Panc1 (cell line): ENCODE results near the gene CDHR5. TPM values are rescaled to one million over a fixed set of nuclear protein-coding genes. Genes with fewer than 3 reads are reported as not detected.

Source experiments
- ATAC-seq: fragments of 200-7000 bp; cut with Tn5 transposase; 2 replicates; pipeline ENCODE4 v1.9.1; 2020; ENCODE audit warnings: mild to moderate bottlenecking, moderate library complexity
- BruUV-seq: library from RNA; stranded (reverse); fragments of 400-500 nt; replicated peaks from 2 replicates; lab custom pipeline; 2021; lab: Mats Ljungman, UMichigan
- CTCF ChIA-PET: fragments of 300-600 bp; sonication (Branson Sonifier 250); formaldehyde crosslinking; loops from one replicate; lab custom pipeline; 2022; ENCODE audit warnings: antibody characterized with exemption; lab: Charles Lee
- POLR2A ChIA-PET: fragments of 300-600 bp; sonication (Branson Sonifier 250); formaldehyde crosslinking; loops from one replicate; lab custom pipeline; 2022; ENCODE audit warnings: antibody characterized with exemption; lab: Charles Lee
- DNase-seq: peaks from one replicate; pipeline ENCODE4 v3.0.0-alpha.2; 2010; ENCODE audit warnings: low read depth, low spot score
- H3K27ac ChIP-seq: 2 replicates; pipeline ENCODE4 v1.5.1; 2011; ENCODE audit warnings: mild to moderate bottlenecking, low read length, inconsistent platforms
- H3K27me3 ChIP-seq: fragments of 200-500 bp; sonication (Bioruptor generic); 2 replicates; pipeline ENCODE4 v1.6.0; 2014; ENCODE audit warnings: low read length, inconsistent platforms; ENCODE audit not compliant: control insufficient read depth, insufficient read depth
- H3K36me3 ChIP-seq: fragments of 200-500 bp; sonication (Bioruptor generic); 2 replicates; pipeline ENCODE4 v1.5.1; 2014; ENCODE audit warnings: inconsistent platforms, mild to moderate bottlenecking, low read length, moderate library complexity; ENCODE audit not compliant: control insufficient read depth, insufficient read depth
- H3K4me1 ChIP-seq: 2 replicates; pipeline ENCODE4 v1.5.1; 2011; ENCODE audit warnings: inconsistent platforms, mild to moderate bottlenecking, low read length, moderate library complexity; ENCODE audit not compliant: control insufficient read depth, insufficient read depth
- H3K4me3 ChIP-seq, 2 experiments: 2 replicates each; pipeline ENCODE4 v1.5.1; 2011 to 2012; ENCODE audit warnings: low read depth in 2 of 2, low read length in 2 of 2, mild to moderate bottlenecking in 2 of 2, inconsistent platforms in 1 of 2, moderate library complexity in 1 of 2
- H3K9me3 ChIP-seq: fragments of 200-500 bp; sonication (Bioruptor generic); 2 replicates; pipeline ENCODE4 v1.5.1; 2014; ENCODE audit warnings: low read depth, mild to moderate bottlenecking, inconsistent platforms, low read length, moderate library complexity; ENCODE audit not compliant: control insufficient read depth, insufficient read depth
- POLR2AphosphoS5 ChIP-seq: IDR thresholded peaks from 2 replicates; pipeline ENCODE4 v1.6.1; 2012; ENCODE audit warnings: mild to moderate bottlenecking, low read depth, low read length, moderate library complexity
- SIN3A ChIP-seq: IDR thresholded peaks from 2 replicates; pipeline ENCODE4 v1.6.1; 2012; ENCODE audit warnings: low read depth, mild to moderate bottlenecking, low read length, moderate library complexity, borderline replicate concordance; ENCODE audit not compliant: insufficient read depth
- TCF7L2 ChIP-seq: IDR thresholded peaks from 2 replicates; pipeline ENCODE4 v1.6.1; 2011; ENCODE audit warnings: mild to moderate bottlenecking, low read depth, low read length, inconsistent platforms
- in situ Hi-C: cut with HindIII; loops from 2 replicates; pipeline ENCODE4 v1.10.0; 2016; ENCODE audit warnings: low sequenced_read_pairs, low pct_unique_long_range_greater_than_20kb
- intact Hi-C: fragments of 100-400 bp; cut with micrococcal nuclease; formaldehyde crosslinking; loops from one replicate; pipeline ENCODE4 v1.10.0; 2022; ENCODE audit not compliant: unreplicated experiment
- total RNA-seq: library from RNA; stranded (reverse); gene quantifications from one replicate; pipeline ENCODE4 v1.2.1, GENCODE V29; 2021; ENCODE audit not compliant: unreplicated experiment
- TF ChIP-seq, protein P1 (sequence below), 2 experiments: IDR thresholded peaks; 2 replicates each; pipeline ENCODE4 v1.6.1; 2011 to 2012; ENCODE audit warnings: low read depth in 2 of 2, control low read depth in 1 of 2, low read length in 1 of 2, mild to moderate bottlenecking in 1 of 2, moderate library complexity in 1 of 2; ENCODE audit not compliant: insufficient read depth in 1 of 2
- TF ChIP-seq, protein P2 (sequence below): fragments of 450-650 bp; IDR thresholded peaks from 2 replicates; pipeline ENCODE4 v1.5.1; 2017; ENCODE audit warnings: mild to moderate bottlenecking

The CDHR5 gene
- total RNA-seq, 1 experiment from 2014 or later = not detected

DNA sequence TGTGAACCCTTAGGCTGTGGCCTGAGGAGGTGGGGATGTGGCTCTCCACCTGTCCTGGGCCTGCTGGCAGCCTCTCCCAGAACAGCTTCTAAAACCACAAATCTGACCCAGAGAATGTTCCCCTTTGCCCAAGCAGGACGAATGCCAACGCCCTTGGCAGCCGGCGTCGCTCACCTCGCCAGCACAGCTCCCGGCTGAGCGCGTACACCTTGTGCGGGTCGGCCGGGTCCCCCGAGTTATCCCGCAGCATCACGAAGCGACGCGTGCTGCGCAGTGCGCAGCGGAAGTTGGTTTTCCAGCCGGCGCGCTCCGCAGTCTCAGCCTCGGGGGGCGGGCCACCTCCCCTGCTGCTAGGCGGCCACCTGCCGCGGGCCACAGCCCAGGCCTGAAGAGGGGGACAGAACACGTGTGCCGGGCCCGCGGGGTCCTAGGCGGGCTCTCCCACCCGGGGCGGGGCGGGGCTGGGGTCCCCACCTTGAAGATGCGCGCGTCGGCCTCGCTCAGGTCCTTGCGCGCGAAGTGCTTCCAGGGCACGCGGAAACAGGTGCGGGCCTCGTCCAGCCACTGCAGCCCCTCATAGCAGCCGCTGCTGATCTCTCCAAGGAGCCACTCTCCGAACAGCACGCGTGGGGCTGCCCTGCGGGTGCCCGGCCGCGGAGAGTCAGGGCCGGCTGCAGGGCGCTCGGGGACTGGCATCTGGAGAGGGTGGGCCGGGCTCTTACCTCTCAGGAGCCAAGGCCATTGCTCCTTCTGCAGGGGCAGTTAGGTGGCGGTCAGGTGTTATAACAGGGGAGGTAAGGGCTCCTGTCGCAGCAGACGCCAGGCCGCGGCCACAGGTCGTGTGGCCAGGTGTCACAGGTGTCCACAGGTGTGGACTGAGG is 9.9 kb downstream of the CDHR5 start:
- DNase-seq = no peak
- BruUV-seq = no TSS peak
- Histone ChIP-seq H3K36me3 (peaks cover 17% of the 10 kb centered on the region), H3K27me3 (no peaks in the 10 kb centered on the region), H3K9me3 (no peaks in the 10 kb centered on the region), H3K4me1 (peaks cover 40% of the 10 kb centered on the region), H3K4me3 (peak overlapping the region; percentile 63 to 64), H3K27ac (peak overlapping the region; percentile 80)
- in situ Hi-C loops = no loop called here
- TF ChIP-seq, protein P1, sequence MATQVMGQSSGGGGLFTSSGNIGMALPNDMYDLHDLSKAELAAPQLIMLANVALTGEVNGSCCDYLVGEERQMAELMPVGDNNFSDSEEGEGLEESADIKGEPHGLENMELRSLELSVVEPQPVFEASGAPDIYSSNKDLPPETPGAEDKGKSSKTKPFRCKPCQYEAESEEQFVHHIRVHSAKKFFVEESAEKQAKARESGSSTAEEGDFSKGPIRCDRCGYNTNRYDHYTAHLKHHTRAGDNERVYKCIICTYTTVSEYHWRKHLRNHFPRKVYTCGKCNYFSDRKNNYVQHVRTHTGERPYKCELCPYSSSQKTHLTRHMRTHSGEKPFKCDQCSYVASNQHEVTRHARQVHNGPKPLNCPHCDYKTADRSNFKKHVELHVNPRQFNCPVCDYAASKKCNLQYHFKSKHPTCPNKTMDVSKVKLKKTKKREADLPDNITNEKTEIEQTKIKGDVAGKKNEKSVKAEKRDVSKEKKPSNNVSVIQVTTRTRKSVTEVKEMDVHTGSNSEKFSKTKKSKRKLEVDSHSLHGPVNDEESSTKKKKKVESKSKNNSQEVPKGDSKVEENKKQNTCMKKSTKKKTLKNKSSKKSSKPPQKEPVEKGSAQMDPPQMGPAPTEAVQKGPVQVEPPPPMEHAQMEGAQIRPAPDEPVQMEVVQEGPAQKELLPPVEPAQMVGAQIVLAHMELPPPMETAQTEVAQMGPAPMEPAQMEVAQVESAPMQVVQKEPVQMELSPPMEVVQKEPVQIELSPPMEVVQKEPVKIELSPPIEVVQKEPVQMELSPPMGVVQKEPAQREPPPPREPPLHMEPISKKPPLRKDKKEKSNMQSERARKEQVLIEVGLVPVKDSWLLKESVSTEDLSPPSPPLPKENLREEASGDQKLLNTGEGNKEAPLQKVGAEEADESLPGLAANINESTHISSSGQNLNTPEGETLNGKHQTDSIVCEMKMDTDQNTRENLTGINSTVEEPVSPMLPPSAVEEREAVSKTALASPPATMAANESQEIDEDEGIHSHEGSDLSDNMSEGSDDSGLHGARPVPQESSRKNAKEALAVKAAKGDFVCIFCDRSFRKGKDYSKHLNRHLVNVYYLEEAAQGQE (IDR thresholded peaks at IDR 0.05; ENCODE audit: insufficient read depth in 1 of 2, low read depth in 2 of 2, low read length in 1 of 2) = no peak
- TF ChIP-seq, protein P2, sequence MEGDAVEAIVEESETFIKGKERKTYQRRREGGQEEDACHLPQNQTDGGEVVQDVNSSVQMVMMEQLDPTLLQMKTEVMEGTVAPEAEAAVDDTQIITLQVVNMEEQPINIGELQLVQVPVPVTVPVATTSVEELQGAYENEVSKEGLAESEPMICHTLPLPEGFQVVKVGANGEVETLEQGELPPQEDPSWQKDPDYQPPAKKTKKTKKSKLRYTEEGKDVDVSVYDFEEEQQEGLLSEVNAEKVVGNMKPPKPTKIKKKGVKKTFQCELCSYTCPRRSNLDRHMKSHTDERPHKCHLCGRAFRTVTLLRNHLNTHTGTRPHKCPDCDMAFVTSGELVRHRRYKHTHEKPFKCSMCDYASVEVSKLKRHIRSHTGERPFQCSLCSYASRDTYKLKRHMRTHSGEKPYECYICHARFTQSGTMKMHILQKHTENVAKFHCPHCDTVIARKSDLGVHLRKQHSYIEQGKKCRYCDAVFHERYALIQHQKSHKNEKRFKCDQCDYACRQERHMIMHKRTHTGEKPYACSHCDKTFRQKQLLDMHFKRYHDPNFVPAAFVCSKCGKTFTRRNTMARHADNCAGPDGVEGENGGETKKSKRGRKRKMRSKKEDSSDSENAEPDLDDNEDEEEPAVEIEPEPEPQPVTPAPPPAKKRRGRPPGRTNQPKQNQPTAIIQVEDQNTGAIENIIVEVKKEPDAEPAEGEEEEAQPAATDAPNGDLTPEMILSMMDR = no peak
- no peak; the same call in 1 of the 2 replicates for TF ChIP-seq POLR2AphosphoS5
- no peak for TF ChIP-seq TCF7L2
- no peak for TF ChIP-seq SIN3A
- ChIA-PET CTCF (no interaction called here), POLR2A (interaction anchor here (1.1 kb wide), 1 partner anchor 81 kb away, joined by 4 read pairs; the partner anchor contains the start of gene TMEM80)
- intact Hi-C loops = no loop called here
- ATAC-seq = peak; percentile 6

DNA sequence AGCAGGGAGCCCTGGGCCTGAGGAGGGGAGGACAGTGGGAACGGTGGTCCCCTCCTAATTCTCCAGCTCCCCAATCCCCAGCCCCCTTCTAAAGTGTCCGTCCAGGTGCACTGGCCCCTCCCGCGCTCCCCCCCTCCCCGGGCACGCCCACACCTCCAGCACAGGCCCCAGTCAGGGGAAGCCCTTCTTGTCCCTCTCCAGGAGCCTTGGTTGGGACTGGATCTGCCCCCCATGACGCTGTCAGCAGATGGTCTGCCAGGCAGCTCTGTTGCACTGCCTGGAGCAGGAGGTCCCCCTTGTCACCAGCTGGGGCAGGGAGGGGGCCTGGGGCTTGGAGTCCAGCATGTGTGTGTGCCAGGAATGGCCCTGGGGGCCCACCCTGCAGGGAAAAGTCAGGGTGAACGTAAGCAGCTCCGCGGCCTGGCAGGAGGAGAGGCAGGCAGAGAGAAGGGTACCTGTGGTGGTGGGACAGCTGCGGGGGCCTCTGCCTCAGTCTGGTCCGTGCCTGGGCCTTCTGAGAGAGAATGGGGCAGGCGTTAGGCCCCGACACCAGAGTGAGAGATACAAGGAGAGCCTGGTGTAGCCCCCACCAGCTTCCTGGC is 10.6 kb downstream of the CDHR5 start:
- POLR2A ChIA-PET = interaction anchor here (0.6 kb wide), 1 partner anchor 18 kb away, joined by 8 read pairs; no protein-coding TSS in a partner anchor
- peak overlapping the region; percentile 63 to 64; a peak in 3 of 4 replicates for H3K4me3 ChIP-seq

More for the DNA sequence above, 10.6 kb downstream of the CDHR5 start:
- intact Hi-C loops (no loop called here), in situ Hi-C loops (no loop called here)
- H3K36me3 ChIP-seq = peaks cover 17% of the 10 kb centered on the region
- TF ChIP-seq POLR2AphosphoS5 (no peak), TCF7L2 (no peak), SIN3A (0 out of 2 replicates have a peak, but pooled peaks have one; percentile 7)
- TF ChIP-seq, protein P1 (IDR thresholded peaks at IDR 0.05; ENCODE audit: insufficient read depth in 1 of 2, low read depth in 2 of 2, low read length in 1 of 2) = no peak
- TF ChIP-seq, protein P2 = no peak
- BruUV-seq = TSS peak; percentile 89
- H3K27ac ChIP-seq = peak overlapping the region; percentile 61; the same call in 1 of the 2 replicates
- no peak for DNase-seq
- CTCF ChIA-PET = interaction anchor here (1.2 kb wide), 1 partner anchor 59 kb away, joined by 3 read pairs; no protein-coding TSS in a partner anchor
- H3K9me3 ChIP-seq = no peaks in the 10 kb centered on the region
- 0 out of 2 replicates have a peak, but pooled peaks have one; percentile 1 for ATAC-seq
- no peaks in the 10 kb centered on the region for H3K27me3 ChIP-seq
- peaks cover 40% of the 10 kb centered on the region for H3K4me1 ChIP-seq
